ENCODE data around the gene PCSK4.
A peak's percentile ranks its signal among the peaks of the same experiment; 100 is the strongest.

PCSK4 gene

DNA sequence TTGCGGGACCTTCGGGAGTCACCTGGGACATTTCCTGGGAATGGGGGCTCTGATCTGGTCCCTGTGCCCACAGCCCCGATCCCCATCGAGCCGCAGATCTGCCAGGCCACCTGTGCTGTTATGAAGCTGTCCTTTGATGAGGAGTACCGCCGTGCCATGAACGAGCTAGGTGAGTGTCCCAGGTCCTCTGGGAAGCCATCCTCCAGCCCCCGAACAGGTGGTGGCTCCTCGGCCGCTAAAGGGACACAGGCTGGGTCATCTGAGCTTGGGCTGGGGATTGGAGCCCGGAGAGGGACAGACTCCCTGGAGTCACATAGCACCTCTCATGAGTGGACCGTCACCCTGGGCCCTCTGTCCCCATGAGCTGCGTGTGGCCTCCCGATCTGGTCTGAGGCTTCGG, 32.3 kb downstream of the PCSK4 start:
- TF ChIP-seq GATA1 (IDR thresholded peaks at IDR 0.05; ENCODE audit: low read depth, low read length) (no peak), POLR2A (IDR thresholded peaks at IDR 0.05; ENCODE audit: low read length) (no peak)
- DNase-seq, result no peak

- TF ChIP-seq POLR2A (IDR thresholded peaks at IDR 0.05; ENCODE audit: low read length) (no peak), GATA1 (IDR thresholded peaks at IDR 0.05; ENCODE audit: low read depth, low read length) (no peak)
- no peak for DNase-seq
These were observed 33.0 kb downstream of the PCSK4 start for GRCh38 chr19:1457031-1457739.

DNA sequence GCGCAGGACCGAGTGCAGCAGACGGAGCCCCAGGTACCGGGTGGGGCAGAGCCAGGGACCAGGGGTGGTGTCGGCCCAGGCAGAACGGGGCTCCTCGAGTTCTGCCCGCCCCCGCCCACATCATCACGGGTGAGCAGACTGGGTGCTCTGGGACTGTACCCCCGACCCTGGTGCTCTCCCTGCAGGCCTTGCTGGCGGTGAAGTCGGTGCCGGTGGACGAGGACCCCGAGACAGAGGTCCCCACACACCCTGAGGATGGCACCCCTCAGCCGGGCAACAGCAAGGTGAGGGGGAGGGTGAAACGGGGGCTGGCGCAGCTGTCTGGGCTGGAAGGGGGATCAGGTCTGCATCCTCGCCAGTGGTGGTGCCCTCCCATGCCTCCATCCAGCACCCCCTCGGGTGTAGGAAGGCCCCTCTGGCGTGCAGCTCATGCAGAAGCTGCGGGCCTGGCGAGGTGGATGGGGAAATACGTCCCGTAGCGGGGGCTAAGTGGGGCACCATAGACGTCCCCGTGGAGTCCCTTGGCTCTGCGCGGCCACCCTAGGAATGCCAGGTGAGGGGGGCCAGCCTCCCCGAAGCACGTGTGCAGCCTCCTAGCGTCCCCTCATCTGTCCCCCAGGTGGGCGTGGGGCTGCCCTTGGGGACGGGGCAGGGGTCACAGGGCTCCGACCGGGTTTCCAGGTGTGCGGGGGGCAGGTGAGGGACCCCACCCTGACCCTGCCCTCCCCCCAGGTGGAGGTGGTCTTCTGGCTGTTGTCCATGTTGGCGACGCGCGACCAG, 33.8 kb downstream of the PCSK4 start:
- TF ChIP-seq GATA1 (IDR thresholded peaks at IDR 0.05; ENCODE audit: low read depth, low read length) (no peak), POLR2A (IDR thresholded peaks at IDR 0.05; ENCODE audit: low read length) (peak; percentile 17)
- no peak for DNase-seq

DNA sequence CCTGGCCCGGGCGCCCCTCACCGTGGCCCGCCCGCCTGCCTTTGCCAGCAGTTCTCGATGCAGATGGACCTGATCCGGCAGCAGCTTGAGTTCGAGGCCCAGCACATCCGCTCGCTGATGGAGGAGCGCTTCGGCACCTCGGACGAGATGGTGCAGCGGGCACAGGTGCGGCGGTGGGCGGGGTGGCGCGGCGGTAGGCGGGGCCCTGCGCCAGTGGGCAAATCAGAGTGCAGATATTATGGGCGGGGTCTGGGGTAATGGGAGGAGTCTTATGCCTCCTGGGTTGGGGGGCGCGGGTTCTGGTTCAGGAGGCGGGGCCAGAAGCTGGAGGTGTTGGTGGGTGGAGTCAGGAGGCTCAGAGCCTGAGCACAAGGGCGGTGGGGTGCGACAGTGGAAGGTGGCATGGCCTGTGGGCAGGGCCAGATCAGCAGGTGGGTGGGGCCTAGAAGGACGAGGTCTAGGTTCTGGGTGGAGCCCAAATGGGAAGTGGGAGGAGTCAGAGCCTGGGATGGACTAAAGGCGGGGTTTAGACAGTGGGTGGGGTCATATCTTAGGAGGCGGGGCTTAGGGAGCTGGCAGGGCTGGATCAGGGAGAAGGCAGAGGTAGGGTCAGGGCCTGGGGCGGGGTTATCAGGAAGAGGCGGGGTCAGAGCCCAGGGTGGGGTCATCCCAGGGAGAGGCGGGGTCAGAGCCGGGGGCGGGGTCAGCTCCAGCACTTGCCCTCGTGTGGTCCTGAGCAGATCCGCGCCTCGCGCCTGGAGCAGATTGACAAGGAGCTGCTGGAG, 34.6 kb downstream of the PCSK4 start:
- TF ChIP-seq GATA1 (IDR thresholded peaks at IDR 0.05; ENCODE audit: low read depth, low read length) (no peak), POLR2A (IDR thresholded peaks at IDR 0.05; ENCODE audit: low read length) (peak; percentile 10)
- DNase-seq, result peak; percentile 83 to 92

DNA sequence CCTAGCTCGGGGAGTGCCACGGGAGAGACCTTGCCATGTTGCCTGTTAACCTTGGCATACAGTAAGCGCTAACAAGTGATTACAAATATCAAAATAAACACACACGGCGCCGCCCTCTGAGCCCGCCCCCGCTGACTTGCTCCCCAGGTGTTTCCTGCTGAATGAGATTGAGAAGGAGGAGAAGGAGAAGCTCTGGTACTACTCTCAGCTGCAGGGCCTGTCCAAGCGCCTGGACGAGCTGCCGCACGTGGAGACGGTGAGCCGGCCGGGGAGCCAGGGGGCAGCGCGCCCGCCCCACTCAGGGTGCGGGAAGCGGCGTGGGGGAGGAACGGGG, 35.2 kb downstream of the PCSK4 start:
- TF ChIP-seq POLR2A (IDR thresholded peaks at IDR 0.05; ENCODE audit: low read length), result no peak
- TF ChIP-seq GATA1 (IDR thresholded peaks at IDR 0.05; ENCODE audit: low read depth, low read length), result no peak
- peak in 1 of 2 experiments; percentile 53 for DNase-seq

DNA sequence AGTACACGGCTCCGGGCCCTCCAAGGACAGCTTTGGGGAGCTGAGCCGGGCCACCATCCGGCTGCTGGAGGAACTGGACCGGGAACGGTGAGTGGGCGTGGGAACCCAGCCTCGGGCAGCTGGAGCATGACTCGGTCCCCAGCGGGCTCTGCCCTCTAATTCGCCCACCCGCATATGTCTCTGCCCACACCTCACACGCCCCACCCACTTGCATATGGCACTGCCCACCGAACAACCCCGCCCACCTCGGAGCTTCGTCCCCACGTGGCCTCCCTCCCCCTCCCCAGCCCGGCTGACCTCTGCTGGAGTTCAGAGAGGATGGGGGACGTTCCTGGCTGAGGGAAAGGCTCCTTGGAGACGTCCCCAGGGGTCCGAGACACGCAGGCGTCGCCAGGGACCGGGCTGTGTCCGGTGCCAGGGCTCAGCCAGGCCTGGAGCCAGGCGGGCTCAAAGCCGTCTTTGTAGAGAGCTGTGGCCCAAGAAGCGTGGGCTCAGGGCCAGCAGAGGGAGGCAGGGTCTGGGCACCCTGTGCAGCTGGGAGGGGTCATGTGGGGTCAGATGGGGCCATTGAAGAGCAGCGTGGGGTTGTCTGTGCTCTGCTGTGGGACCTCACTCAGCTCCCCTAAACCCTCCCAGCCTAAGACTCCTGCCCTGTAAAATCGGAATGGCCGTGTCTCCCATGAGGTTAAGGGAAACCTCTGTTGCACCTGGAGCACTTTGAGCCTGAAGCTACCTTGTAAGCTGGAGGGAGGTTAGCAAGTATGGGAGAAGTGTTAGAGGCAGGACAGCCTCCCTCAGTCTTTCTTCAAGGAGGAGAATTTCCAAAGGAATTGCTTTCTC, 36.4 kb downstream of the PCSK4 start:
- DNase-seq, result peak in 1 of 2 experiments; percentile 42

GRCh38 chr19:1452802-1453524, 37.2 kb downstream of the PCSK4 start:
- TF ChIP-seq GATA1 (IDR thresholded peaks at IDR 0.05; ENCODE audit: low read depth, low read length) (no peak), POLR2A (IDR thresholded peaks at IDR 0.05; ENCODE audit: low read length) (no peak)
- no peak for DNase-seq

More for the DNA sequence above, 36.4 kb downstream of the PCSK4 start:
- no peak for TF ChIP-seq POLR2A (IDR thresholded peaks at IDR 0.05; ENCODE audit: low read length)
- TF ChIP-seq GATA1 (IDR thresholded peaks at IDR 0.05; ENCODE audit: low read depth, low read length), result no peak

GRCh38 chr19:1451916-1452801, 38.0 kb downstream of the PCSK4 start:
- TF ChIP-seq GATA1 (IDR thresholded peaks at IDR 0.05; ENCODE audit: low read depth, low read length) (no peak), POLR2A (IDR thresholded peaks at IDR 0.05; ENCODE audit: low read length) (no peak)
- no peak for DNase-seq

GRCh38 chr19:1450735-1451731, 39.1 kb downstream of the PCSK4 start:
- no peak for TF ChIP-seq POLR2A (IDR thresholded peaks at IDR 0.05; ENCODE audit: low read length)
- TF ChIP-seq GATA1 (IDR thresholded peaks at IDR 0.05; ENCODE audit: low read depth, low read length), result no peak
- DNase-seq, result no peak

GRCh38 chr19:1449467-1450442, 40.4 kb downstream of the PCSK4 start, which contains the start of gene APC2:
APC2 (plus strand) TSS chr19:1450121; CDS start chr19:1453002, 2,881 bp downstream.
- no peak for TF ChIP-seq POLR2A (IDR thresholded peaks at IDR 0.05; ENCODE audit: low read length)
- no peak for TF ChIP-seq GATA1 (IDR thresholded peaks at IDR 0.05; ENCODE audit: low read depth, low read length)
- peak in 1 of 2 experiments; percentile 44 for DNase-seq

Measured in erythroblast (primary cell).